GM23338 (cell line): Measurements from ENCODE around the gene CMKLR1. TPM values are rescaled to one million over a fixed set of nuclear protein-coding genes. Genes with fewer than 3 reads are reported as not detected.

Experiments
- ATAC-seq: fragments of 200-7000 bp; cut with Tn5 transposase; 3 replicates; pipeline ENCODE4 v1.9.1; 2020
- DNase-seq: peaks from one replicate; pipeline ENCODE4 v3.0.0-alpha.2; 2015; ENCODE audit warnings: low spot score
- H2AFZ ChIP-seq: fragments of 200-600 bp; sonication (generic); 2 replicates; pipeline ENCODE4 v1.8.0; 2016; ENCODE audit warnings: antibody characterized with exemption, mild to moderate bottlenecking, moderate library complexity
- H3F3A ChIP-seq: fragments of 200-600 bp; sonication (generic); replicated peaks from 2 replicates; pipeline ENCODE4 v1.8.0; 2017; ENCODE audit warnings: antibody characterized with exemption, mixed run types, low read depth
- H3K27ac ChIP-seq: fragments of 200-600 bp; sonication (generic); 2 replicates; pipeline ENCODE4 v1.6.1; 2016; ENCODE audit warnings: low read depth
- H3K27me3 ChIP-seq: fragments of 200-600 bp; sonication (generic); 2 replicates; pipeline ENCODE4 v1.8.0; 2016; ENCODE audit warnings: mild to moderate bottlenecking, mixed run types, moderate library complexity; ENCODE audit not compliant: insufficient read depth
- H3K36me3 ChIP-seq: fragments of 200-600 bp; sonication (generic); 2 replicates; pipeline ENCODE4 v1.8.0; 2016; ENCODE audit warnings: mild to moderate bottlenecking; ENCODE audit not compliant: insufficient read depth
- H3K4me1 ChIP-seq: fragments of 200-600 bp; sonication (generic); 2 replicates; pipeline ENCODE4 v1.8.0; 2016; ENCODE audit warnings: mild to moderate bottlenecking, moderate library complexity; ENCODE audit not compliant: insufficient read depth
- H3K4me2 ChIP-seq: fragments of 200-600 bp; sonication (generic); 2 replicates; pipeline ENCODE4 v1.7.1; 2017; ENCODE audit warnings: mixed run types
- H3K4me3 ChIP-seq: fragments of 200-600 bp; sonication (generic); 2 replicates; pipeline ENCODE4 v1.6.1; 2016; ENCODE audit warnings: mixed run types
- H3K79me2 ChIP-seq: fragments of 200-600 bp; sonication (generic); replicated peaks from 2 replicates; pipeline ENCODE4 v1.8.0; 2017; ENCODE audit warnings: mild to moderate bottlenecking; ENCODE audit not compliant: insufficient read depth
- H3K9me2 ChIP-seq: fragments of 200-600 bp; sonication (generic); 2 replicates; pipeline ENCODE4 v1.8.0; 2017; ENCODE audit not compliant: insufficient read depth
- H4K20me1 ChIP-seq: fragments of 200-600 bp; sonication (generic); replicated peaks from 2 replicates; pipeline ENCODE4 v1.8.0; 2017; ENCODE audit warnings: mild to moderate bottlenecking; ENCODE audit not compliant: insufficient read depth
- H3K27ac Mint-ChIP-seq: 2 replicates; pipeline ENCODE4 v1.8.0; 2020; ENCODE audit warnings: inconsistent platforms, mild to moderate bottlenecking, moderate library complexity, mixed read lengths
- H3K27me3 Mint-ChIP-seq: 3 replicates; pipeline ENCODE4 v1.8.0; 2022; ENCODE audit warnings: low read depth, mild to moderate bottlenecking, moderate library complexity, mixed read lengths, inconsistent platforms; ENCODE audit not compliant: insufficient read depth, poor library complexity
- H3K36me3 Mint-ChIP-seq: 3 replicates; pipeline ENCODE4 v1.8.0; 2021; ENCODE audit warnings: low read depth, mild to moderate bottlenecking, inconsistent platforms, moderate library complexity, mixed read lengths
- H3K4me1 Mint-ChIP-seq: 3 replicates; pipeline ENCODE4 v1.8.0; 2020; ENCODE audit warnings: mild to moderate bottlenecking, inconsistent platforms, mixed read lengths
- H3K4me3 Mint-ChIP-seq: 3 replicates; pipeline ENCODE4 v1.8.0; 2021; ENCODE audit warnings: moderate library complexity, mild to moderate bottlenecking, inconsistent platforms, mixed read lengths
- H3K9me3 Mint-ChIP-seq: 3 replicates; pipeline ENCODE4 v1.8.0; 2020; ENCODE audit warnings: moderate library complexity, mild to moderate bottlenecking, inconsistent platforms, mixed read lengths
- CREB1 ChIP-seq: fragments of 250-450 bp; sonication (Bioruptor Pico); IDR thresholded peaks from 2 replicates; pipeline ENCODE4 v1.5.0; 2020; ENCODE audit warnings: low read depth, mild to moderate bottlenecking, moderate library complexity
- EZH2 ChIP-seq: fragments of 200-600 bp; sonication (generic); IDR thresholded peaks from one replicate; pipeline ENCODE4 v1.8.0; 2017; ENCODE audit warnings: antibody characterized with exemption, mild to moderate bottlenecking, low read depth; ENCODE audit not compliant: unreplicated experiment
- JUNB ChIP-seq: IDR thresholded peaks from one replicate; pipeline ENCODE4 v1.6.1; 2016; ENCODE audit warnings: antibody characterized with exemption; ENCODE audit not compliant: unreplicated experiment
- NANOG ChIP-seq: IDR thresholded peaks from 2 replicates; pipeline ENCODE4 v1.6.1; 2016; ENCODE audit warnings: antibody characterized with exemption, borderline replicate concordance
- POLR2AphosphoS5 ChIP-seq: IDR thresholded peaks from 2 replicates; pipeline ENCODE4 v1.6.1; 2016; ENCODE audit warnings: antibody characterized with exemption, low read depth
- STAT1 ChIP-seq: IDR thresholded peaks from one replicate; pipeline ENCODE4 v1.6.1; 2016; ENCODE audit warnings: antibody characterized with exemption; ENCODE audit not compliant: unreplicated experiment
- ZNF114 ChIP-seq: fragments of 250-450 bp; sonication (Bioruptor Pico); IDR thresholded peaks from 2 replicates; pipeline ENCODE4 v1.5.0; 2020; ENCODE audit warnings: mild to moderate bottlenecking, moderate library complexity
- ZNF331 ChIP-seq: fragments of 250-450 bp; sonication (Bioruptor Pico); IDR thresholded peaks from 2 replicates; pipeline ENCODE4 v1.5.0; 2020; ENCODE audit warnings: low read depth, mild to moderate bottlenecking, moderate library complexity
- polyA plus RNA-seq: library from polyadenylated mRNA; unstranded; fragments of >200 nt; fragmentation: Nextera tagmentation; extraction: Ambion mirVana; gene quantifications from 2 replicates; pipeline ENCODE4 v1.2.1, GENCODE V29; 2016
- total RNA-seq: library from RNA; depleted of rRNA; stranded (reverse); fragments of >200 nt; shearing (Covaris generic); gene quantifications from 2 replicates; pipeline ENCODE4 v1.2.3, GENCODE V29; 2014
- TF ChIP-seq, protein P1 (sequence below), 2 experiments: fragments of 200-600 bp in 1 of 2; sonication (generic) in 1 of 2; conservative IDR thresholded peaks; 2 replicates each; pipeline versions ENCODE4 v1.5.1 to v1.6.1; 2016 to 2017; ENCODE audit warnings: antibody characterized with exemption in 2 of 2, low read depth in 2 of 2, mild to moderate bottlenecking in 2 of 2, moderate library complexity in 1 of 2
- TF ChIP-seq, protein P2 (sequence below): IDR thresholded peaks from 2 replicates; pipeline ENCODE4 v1.6.1; 2016; ENCODE audit warnings: antibody characterized with exemption
- TF ChIP-seq, protein P3 (sequence below): fragments of 250-450 bp; sonication (Bioruptor Pico); IDR thresholded peaks from 2 replicates; pipeline ENCODE4 v1.5.0; 2020; ENCODE audit warnings: mild to moderate bottlenecking, moderate library complexity

Gene CMKLR1
- total and polyA plus RNA-seq, 2 experiments from 2014 or later, result 0.40 to 2.6 TPM

DNA sequence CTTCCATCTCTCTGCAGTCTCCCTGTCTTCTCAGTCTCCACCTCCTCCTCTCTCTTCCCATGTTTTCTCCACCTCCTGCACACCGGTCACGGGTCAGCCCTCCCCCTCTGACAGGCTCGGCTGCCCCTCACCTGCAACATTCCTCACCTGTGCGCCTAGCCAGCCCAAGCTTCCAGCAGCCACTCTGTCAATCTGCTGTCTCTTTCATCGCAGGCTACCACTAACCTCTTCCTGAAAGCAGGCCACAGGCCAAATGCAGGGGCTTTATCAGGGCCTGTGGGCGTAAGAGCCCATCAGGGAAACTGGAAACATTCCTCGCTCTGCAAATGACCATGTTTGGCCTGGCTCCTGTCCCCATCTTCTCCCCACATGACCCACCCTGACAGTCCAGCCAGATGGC, 34.5 kb downstream of the CMKLR1 start (continued):
- TF ChIP-seq, protein P1, sequence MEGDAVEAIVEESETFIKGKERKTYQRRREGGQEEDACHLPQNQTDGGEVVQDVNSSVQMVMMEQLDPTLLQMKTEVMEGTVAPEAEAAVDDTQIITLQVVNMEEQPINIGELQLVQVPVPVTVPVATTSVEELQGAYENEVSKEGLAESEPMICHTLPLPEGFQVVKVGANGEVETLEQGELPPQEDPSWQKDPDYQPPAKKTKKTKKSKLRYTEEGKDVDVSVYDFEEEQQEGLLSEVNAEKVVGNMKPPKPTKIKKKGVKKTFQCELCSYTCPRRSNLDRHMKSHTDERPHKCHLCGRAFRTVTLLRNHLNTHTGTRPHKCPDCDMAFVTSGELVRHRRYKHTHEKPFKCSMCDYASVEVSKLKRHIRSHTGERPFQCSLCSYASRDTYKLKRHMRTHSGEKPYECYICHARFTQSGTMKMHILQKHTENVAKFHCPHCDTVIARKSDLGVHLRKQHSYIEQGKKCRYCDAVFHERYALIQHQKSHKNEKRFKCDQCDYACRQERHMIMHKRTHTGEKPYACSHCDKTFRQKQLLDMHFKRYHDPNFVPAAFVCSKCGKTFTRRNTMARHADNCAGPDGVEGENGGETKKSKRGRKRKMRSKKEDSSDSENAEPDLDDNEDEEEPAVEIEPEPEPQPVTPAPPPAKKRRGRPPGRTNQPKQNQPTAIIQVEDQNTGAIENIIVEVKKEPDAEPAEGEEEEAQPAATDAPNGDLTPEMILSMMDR (conservative IDR thresholded peaks at IDR 0.05; ENCODE audit: low read depth in 2 of 2), result no peak
- TF ChIP-seq POLR2AphosphoS5 (no peak), NANOG (no peak), ZNF331 (CRISPR knock-in tag) (no peak)
- TF ChIP-seq, protein P2, sequence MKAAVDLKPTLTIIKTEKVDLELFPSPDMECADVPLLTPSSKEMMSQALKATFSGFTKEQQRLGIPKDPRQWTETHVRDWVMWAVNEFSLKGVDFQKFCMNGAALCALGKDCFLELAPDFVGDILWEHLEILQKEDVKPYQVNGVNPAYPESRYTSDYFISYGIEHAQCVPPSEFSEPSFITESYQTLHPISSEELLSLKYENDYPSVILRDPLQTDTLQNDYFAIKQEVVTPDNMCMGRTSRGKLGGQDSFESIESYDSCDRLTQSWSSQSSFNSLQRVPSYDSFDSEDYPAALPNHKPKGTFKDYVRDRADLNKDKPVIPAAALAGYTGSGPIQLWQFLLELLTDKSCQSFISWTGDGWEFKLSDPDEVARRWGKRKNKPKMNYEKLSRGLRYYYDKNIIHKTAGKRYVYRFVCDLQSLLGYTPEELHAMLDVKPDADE, result no peak

- Histone ChIP-seq H3F3A (no peaks in the 10 kb centered on the region), H3K4me1 (peaks cover 17% of the 10 kb centered on the region), H3K4me2 (no peak overlapping the region), H2AFZ (no peak overlapping the region; the same call in 1 of the 2 replicates), H3K79me2 (no peaks in the 10 kb centered on the region), H3K27me3 (no peaks in the 10 kb centered on the region), H3K27ac (no peak overlapping the region), H4K20me1 (no peaks in the 10 kb centered on the region), H3K4me3 (no peak overlapping the region), H3K36me3 (no peaks in the 10 kb centered on the region), H3K9me2 (no peaks in the 10 kb centered on the region)
- Mint-ChIP-seq H3K9me3 (no peaks in the 10 kb centered on the region; the same call in 2 of the 3 replicates), H3K4me1 (peaks cover 38% of the 10 kb centered on the region), H3K4me3 (no peak overlapping the region), H3K27me3 (peaks cover 3% of the 10 kb centered on the region), H3K27ac (no peak overlapping the region), H3K36me3 (no peaks in the 10 kb centered on the region)
- no peak for ATAC-seq
- DNase-seq, result no peak
- TF ChIP-seq ZNF331 (CRISPR knock-in tag) (no peak), NANOG (no peak), POLR2AphosphoS5 (no peak), ZNF114 (CRISPR knock-in tag) (no peak), EZH2 (no peak), JUNB (no peak), STAT1 (no peak), CREB1 (CRISPR knock-in tag) (no peak)
- TF ChIP-seq, protein P2, result no peak
- TF ChIP-seq, protein P3, sequence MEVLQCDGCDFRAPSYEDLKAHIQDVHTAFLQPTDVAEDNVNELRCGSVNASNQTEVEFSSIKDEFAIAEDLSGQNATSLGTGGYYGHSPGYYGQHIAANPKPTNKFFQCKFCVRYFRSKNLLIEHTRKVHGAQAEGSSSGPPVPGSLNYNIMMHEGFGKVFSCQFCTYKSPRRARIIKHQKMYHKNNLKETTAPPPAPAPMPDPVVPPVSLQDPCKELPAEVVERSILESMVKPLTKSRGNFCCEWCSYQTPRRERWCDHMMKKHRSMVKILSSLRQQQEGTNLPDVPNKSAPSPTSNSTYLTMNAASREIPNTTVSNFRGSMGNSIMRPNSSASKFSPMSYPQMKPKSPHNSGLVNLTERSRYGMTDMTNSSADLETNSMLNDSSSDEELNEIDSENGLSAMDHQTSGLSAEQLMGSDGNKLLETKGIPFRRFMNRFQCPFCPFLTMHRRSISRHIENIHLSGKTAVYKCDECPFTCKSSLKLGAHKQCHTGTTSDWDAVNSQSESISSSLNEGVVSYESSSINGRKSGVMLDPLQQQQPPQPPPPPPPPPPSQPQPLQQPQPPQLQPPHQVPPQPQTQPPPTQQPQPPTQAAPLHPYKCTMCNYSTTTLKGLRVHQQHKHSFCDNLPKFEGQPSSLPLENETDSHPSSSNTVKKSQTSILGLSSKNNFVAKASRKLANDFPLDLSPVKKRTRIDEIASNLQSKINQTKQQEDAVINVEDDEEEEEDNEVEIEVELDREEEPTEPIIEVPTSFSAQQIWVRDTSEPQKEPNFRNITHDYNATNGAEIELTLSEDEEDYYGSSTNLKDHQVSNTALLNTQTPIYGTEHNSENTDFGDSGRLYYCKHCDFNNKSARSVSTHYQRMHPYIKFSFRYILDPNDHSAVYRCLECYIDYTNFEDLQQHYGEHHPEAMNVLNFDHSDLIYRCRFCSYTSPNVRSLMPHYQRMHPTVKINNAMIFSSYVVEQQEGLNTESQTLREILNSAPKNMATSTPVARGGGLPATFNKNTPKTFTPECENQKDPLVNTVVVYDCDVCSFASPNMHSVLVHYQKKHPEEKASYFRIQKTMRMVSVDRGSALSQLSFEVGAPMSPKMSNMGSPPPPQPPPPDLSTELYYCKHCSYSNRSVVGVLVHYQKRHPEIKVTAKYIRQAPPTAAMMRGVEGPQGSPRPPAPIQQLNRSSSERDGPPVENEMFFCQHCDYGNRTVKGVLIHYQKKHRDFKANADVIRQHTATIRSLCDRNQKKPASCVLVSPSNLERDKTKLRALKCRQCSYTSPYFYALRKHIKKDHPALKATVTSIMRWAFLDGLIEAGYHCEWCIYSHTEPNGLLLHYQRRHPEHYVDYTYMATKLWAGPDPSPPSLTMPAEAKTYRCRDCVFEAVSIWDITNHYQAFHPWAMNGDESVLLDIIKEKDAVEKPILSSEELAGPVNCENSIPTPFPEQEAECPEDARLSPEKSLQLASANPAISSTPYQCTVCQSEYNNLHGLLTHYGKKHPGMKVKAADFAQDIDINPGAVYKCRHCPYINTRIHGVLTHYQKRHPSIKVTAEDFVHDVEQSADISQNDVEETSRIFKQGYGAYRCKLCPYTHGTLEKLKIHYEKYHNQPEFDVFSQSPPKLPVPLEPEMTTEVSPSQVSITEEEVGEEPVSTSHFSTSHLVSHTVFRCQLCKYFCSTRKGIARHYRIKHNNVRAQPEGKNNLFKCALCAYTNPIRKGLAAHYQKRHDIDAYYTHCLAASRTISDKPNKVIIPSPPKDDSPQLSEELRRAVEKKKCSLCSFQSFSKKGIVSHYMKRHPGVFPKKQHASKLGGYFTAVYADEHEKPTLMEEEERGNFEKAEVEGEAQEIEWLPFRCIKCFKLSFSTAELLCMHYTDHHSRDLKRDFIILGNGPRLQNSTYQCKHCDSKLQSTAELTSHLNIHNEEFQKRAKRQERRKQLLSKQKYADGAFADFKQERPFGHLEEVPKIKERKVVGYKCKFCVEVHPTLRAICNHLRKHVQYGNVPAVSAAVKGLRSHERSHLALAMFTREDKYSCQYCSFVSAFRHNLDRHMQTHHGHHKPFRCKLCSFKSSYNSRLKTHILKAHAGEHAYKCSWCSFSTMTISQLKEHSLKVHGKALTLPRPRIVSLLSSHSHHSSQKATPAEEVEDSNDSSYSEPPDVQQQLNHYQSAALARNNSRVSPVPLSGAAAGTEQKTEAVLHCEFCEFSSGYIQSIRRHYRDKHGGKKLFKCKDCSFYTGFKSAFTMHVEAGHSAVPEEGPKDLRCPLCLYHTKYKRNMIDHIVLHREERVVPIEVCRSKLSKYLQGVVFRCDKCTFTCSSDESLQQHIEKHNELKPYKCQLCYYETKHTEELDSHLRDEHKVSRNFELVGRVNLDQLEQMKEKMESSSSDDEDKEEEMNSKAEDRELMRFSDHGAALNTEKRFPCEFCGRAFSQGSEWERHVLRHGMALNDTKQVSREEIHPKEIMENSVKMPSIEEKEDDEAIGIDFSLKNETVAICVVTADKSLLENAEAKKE, result no peak
These were observed 35.4 kb downstream of the CMKLR1 start for GRCh38 chr12:108303703-108304102.
